ENCODE measurements around the gene CABCOCO1. TPM values are rescaled to one million over a fixed set of nuclear protein-coding genes. Genes with fewer than 3 reads are reported as not detected.
"Not testable (repeated sequence)": the region's sequence is repeated elsewhere in the genome, so short reads cannot be mapped to it uniquely, and the experiment has no call there.

Gene CABCOCO1
- polyA plus RNA-seq, 1 of the 3 experiments (the other 2 are of a cell fraction), result 0.71 TPM

GRCh38 chr10:61735882-61736281, 73.2 kb downstream of the CABCOCO1 start:
- no peak for DNase-seq
- no peaks in the 10 kb centered on the region for H3K27me3 ChIP-seq (ENCODE audit: insufficient read depth)
- no peak overlapping the region for H3K4me2 ChIP-seq
- POLR2A ChIA-PET, result no interaction called here
- H3K9me3 ChIP-seq, result no peaks in the 10 kb centered on the region
- CTCF ChIA-PET, result interaction anchor here (3.2 to 4.1 kb wide), 2 partner anchors 9 to 15 kb away, joined by 13 to 44 read pairs; no protein-coding TSS in a partner anchor
- no peak overlapping the region for H3K4me3 ChIP-seq (ENCODE audit: low read depth in 2 of 2, low read length in 1 of 2)
- H4K20me1 ChIP-seq (ENCODE audit: insufficient read depth), result no peaks in the 10 kb centered on the region
- no peak for TF ChIP-seq TCF12 (IDR thresholded peaks at IDR 0.05)
- no peak for TF ChIP-seq FOXJ3 (CRISPR knock-in tag; IDR thresholded peaks at IDR 0.05)
- no peak for TF ChIP-seq RCOR1 (IDR thresholded peaks at IDR 0.05; ENCODE audit: low read length)
- no peak for TF ChIP-seq RAD21 (IDR thresholded peaks at IDR 0.05; ENCODE audit: low read length)
- TF ChIP-seq MEF2A (IDR thresholded peaks at IDR 0.05; ENCODE audit: borderline replicate concordance, low read depth), result no peak
- no peak for TF ChIP-seq YY1 (IDR thresholded peaks at IDR 0.05; ENCODE audit: low read depth)
- H3K9me2 ChIP-seq, result no peaks in the 10 kb centered on the region
- H3K27ac ChIP-seq (ENCODE audit: low read depth in 2 of 2, low read length in 1 of 2), result no peak overlapping the region
- H3K79me2 ChIP-seq (ENCODE audit: insufficient read depth), result no peaks in the 10 kb centered on the region
- WGBS (ENCODE audit: low lambda C conversion rate), result 87% methylated on average over 3 of the region's 3 CpGs
- no peak overlapping the region for H3K9ac ChIP-seq
- no peak overlapping the region for H2AFZ ChIP-seq (ENCODE audit: low read depth)
- H3F3A ChIP-seq (replicated peaks; ENCODE audit: insufficient read depth), result no peaks in the 10 kb centered on the region
- H3K36me3 ChIP-seq (replicated peaks in 1 of 2; ENCODE audit: control insufficient read depth in 1 of 2, insufficient read depth in 2 of 2, low read length in 1 of 2), result no peaks in the 10 kb centered on the region
- H3K4me1 ChIP-seq (ENCODE audit: control insufficient read depth in 1 of 2, insufficient read depth in 2 of 2, low read depth in 1 of 2, low read length in 1 of 2), result peaks cover 0 to 9% of the 10 kb centered on the region in 2 experiments; a peak in 1 of 4 replicates

GRCh38 chr10:61737455-61737854, 74.7 kb downstream of the CABCOCO1 start:
- H3K79me2 ChIP-seq (ENCODE audit: insufficient read depth); H3K4me3 ChIP-seq (ENCODE audit: low read depth in 2 of 2, low read length in 1 of 2); H3K36me3 ChIP-seq (replicated peaks in 1 of 2; ENCODE audit: control insufficient read depth in 1 of 2, insufficient read depth in 2 of 2, low read length in 1 of 2); H2AFZ ChIP-seq (ENCODE audit: low read depth); H3K9me2 ChIP-seq; H3K4me2 ChIP-seq; H3K27ac ChIP-seq (ENCODE audit: low read depth in 2 of 2, low read length in 1 of 2); H4K20me1 ChIP-seq (ENCODE audit: insufficient read depth); DNase-seq; H3F3A ChIP-seq (replicated peaks; ENCODE audit: insufficient read depth); H3K4me1 ChIP-seq (ENCODE audit: control insufficient read depth in 1 of 2, insufficient read depth in 2 of 2, low read depth in 1 of 2, low read length in 1 of 2); H3K9ac ChIP-seq; POLR2A ChIA-PET; H3K27me3 ChIP-seq (ENCODE audit: insufficient read depth); H3K9me3 ChIP-seq: not testable (repeated sequence)
- CTCF ChIA-PET, result interaction anchor here (1.2 to 3.2 kb wide), 2 partner anchors 13 to 597 kb away, joined by 3 to 13 read pairs; no protein-coding TSS in a partner anchor
- 85% methylated on average over 6 of the region's 6 CpGs for WGBS (ENCODE audit: low lambda C conversion rate)

- no peak for DNase-seq
Observed at GRCh38 chr10:61742812-61743211, 80.1 kb downstream of the CABCOCO1 start.

More at GRCh38 chr10:61742812-61743211, 80.1 kb downstream of the CABCOCO1 start:
- 100% methylated on average over 1 of the region's 1 CpG for WGBS (ENCODE audit: low lambda C conversion rate)
- Histone ChIP-seq H3F3A (replicated peaks; ENCODE audit: insufficient read depth) (no peaks in the 10 kb centered on the region), H3K4me2 (no peak overlapping the region), H3K27me3 (ENCODE audit: insufficient read depth) (no peaks in the 10 kb centered on the region), H2AFZ (ENCODE audit: low read depth) (no peak overlapping the region), H3K4me1 (ENCODE audit: control insufficient read depth in 1 of 2, insufficient read depth in 2 of 2, low read depth in 1 of 2, low read length in 1 of 2) (peaks cover 0 to 5% of the 10 kb centered on the region in 2 experiments; a peak in 3 of 4 replicates), H3K9ac (no peak overlapping the region), H3K9me3 (no peaks in the 10 kb centered on the region), H3K27ac (ENCODE audit: low read depth in 2 of 2, low read length in 1 of 2) (no peak overlapping the region), H3K4me3 (ENCODE audit: low read depth in 2 of 2, low read length in 1 of 2) (no peak overlapping the region), H3K9me2 (no peaks in the 10 kb centered on the region), H3K79me2 (ENCODE audit: insufficient read depth) (no peaks in the 10 kb centered on the region), H4K20me1 (ENCODE audit: insufficient read depth) (no peaks in the 10 kb centered on the region), H3K36me3 (replicated peaks in 1 of 2; ENCODE audit: control insufficient read depth in 1 of 2, insufficient read depth in 2 of 2, low read length in 1 of 2) (no peaks in the 10 kb centered on the region)
- TF ChIP-seq USF1 (IDR thresholded peaks at IDR 0.05; ENCODE audit: borderline replicate concordance, low read depth) (no peak), PBX3 (IDR thresholded peaks at IDR 0.05) (no peak), TEAD4 (IDR thresholded peaks at IDR 0.05; ENCODE audit: borderline replicate concordance, insufficient read depth) (no peak), SIN3A (IDR thresholded peaks at IDR 0.05; ENCODE audit: borderline replicate concordance, low read depth, low read length) (no peak), MAX (IDR thresholded peaks at IDR 0.05; ENCODE audit: low read depth) (no peak), TCF12 (IDR thresholded peaks at IDR 0.05) (no peak), NFIC (IDR thresholded peaks at IDR 0.05; ENCODE audit: borderline replicate concordance) (no peak), GABPA (IDR thresholded peaks at IDR 0.05; ENCODE audit: low read depth) (no peak), RCOR1 (IDR thresholded peaks at IDR 0.05; ENCODE audit: low read length) (no peak), IRF3 (IDR thresholded peaks at IDR 0.05; ENCODE audit: low read depth, low read length) (no peak), RXRA (IDR thresholded peaks at IDR 0.05; ENCODE audit: borderline replicate concordance, low read depth) (no peak), FOXJ3 (CRISPR knock-in tag; IDR thresholded peaks at IDR 0.05) (no peak), USF2 (IDR thresholded peaks at IDR 0.05; ENCODE audit: borderline replicate concordance, low read depth, low read length) (no peak), SMC3 (IDR thresholded peaks at IDR 0.05; ENCODE audit: low read depth, low read length) (no peak), TAF1 (IDR thresholded peaks at IDR 0.05; ENCODE audit: borderline replicate concordance, low read depth, low read length) (no peak)
- ChIA-PET CTCF (interaction anchor here (1.8 to 7.5 kb wide), 3 partner anchors 9 to 92 kb away, joined by 4 to 44 read pairs (median 9); no protein-coding TSS in a partner anchor), POLR2A (no interaction called here)
